HepG2 (cell line): ENCODE measurements around the gene BICRA. TPM values are rescaled to one million over a fixed set of nuclear protein-coding genes. Genes with fewer than 3 reads are reported as not detected.
A peak's percentile ranks its signal among the peaks of the same experiment; 100 is the strongest.

Source experiments
- DR1 ChIP-seq: sonication (generic); formaldehyde crosslinking; IDR thresholded peaks from 2 replicates; pipeline ENCODE4 v1.8.0; 2021; ENCODE audit warnings: mild to moderate bottlenecking, missing genetic modification reagents, inconsistent platforms
- EP300 ChIP-seq, 3 experiments: sonication (generic) in 1 of 3; formaldehyde crosslinking in 1 of 3; IDR thresholded peaks; 2 replicates each; pipeline versions ENCODE4 v1.5.1 to v1.6.1; 2011 to 2020; ENCODE audit warnings: low read depth in 2 of 3, low read length in 2 of 3, borderline replicate concordance in 1 of 3, improper control_type of control experiment in 1 of 3, mild to moderate bottlenecking in 1 of 3, missing genetic modification reagents in 1 of 3, moderate library complexity in 1 of 3
- FIP1L1 ChIP-seq: fragments of 200-400 bp; formaldehyde crosslinking; IDR thresholded peaks from 2 replicates; pipeline ENCODE4 v1.6.1; 2018; ENCODE audit warnings: low read depth, mild to moderate bottlenecking, low read length, moderate library complexity, borderline replicate concordance; ENCODE audit not compliant: insufficient read depth
- GTF2F1 ChIP-seq: fragments of 150-350 bp; IDR thresholded peaks from 2 replicates; pipeline ENCODE4 v1.6.1; 2014; ENCODE audit warnings: low read length
- HNRNPH1 ChIP-seq: fragments of 200-400 bp; formaldehyde crosslinking; optimal IDR thresholded peaks from 2 replicates; pipeline ENCODE3; 2017; ENCODE audit warnings: mild to moderate bottlenecking, low read depth, low read length
- HOXA3 ChIP-seq: sonication (generic); formaldehyde crosslinking; IDR thresholded peaks from 2 replicates; pipeline ENCODE4 v1.5.0; 2020; ENCODE audit warnings: missing genetic modification reagents
- KDM4B ChIP-seq: sonication (generic); formaldehyde crosslinking; IDR thresholded peaks from 2 replicates; pipeline ENCODE4 v1.4.0; 2020; ENCODE audit warnings: missing genetic modification reagents
- MATR3 ChIP-seq: sonication (generic); formaldehyde crosslinking; IDR thresholded peaks from 2 replicates; pipeline ENCODE4 v1.4.0; 2020; ENCODE audit warnings: missing genetic modification reagents
- MAX ChIP-seq: IDR thresholded peaks from 2 replicates; pipeline ENCODE4 v1.6.1; 2012; ENCODE audit warnings: inconsistent platforms
- MEIS1 ChIP-seq: sonication (generic); formaldehyde crosslinking; IDR thresholded peaks from 2 replicates; pipeline ENCODE4 v1.9.0; 2021; ENCODE audit warnings: mild to moderate bottlenecking, missing genetic modification reagents, moderate library complexity, borderline replicate concordance
- NR0B2 ChIP-seq: sonication (generic); formaldehyde crosslinking; IDR thresholded peaks from 2 replicates; pipeline ENCODE4 v1.4.0; 2020; ENCODE audit warnings: mild to moderate bottlenecking, missing genetic modification reagents
- NR2F1 ChIP-seq, 2 experiments: fragments of 450-650 bp in 1 of 2; formaldehyde crosslinking in 1 of 2; IDR thresholded peaks; 2 replicates each; pipeline versions ENCODE4 v1.5.0 to v1.6.1; 2016 to 2020; ENCODE audit warnings: mild to moderate bottlenecking in 1 of 2, missing compliant biosample characterization in 1 of 2, missing genetic modification reagents in 1 of 2, moderate library complexity in 1 of 2
- NR2F6 ChIP-seq, 2 experiments: IDR thresholded peaks; 2 replicates each; pipeline ENCODE4 v1.6.1; 2016; ENCODE audit warnings: antibody characterized with exemption in 1 of 2, mild to moderate bottlenecking in 1 of 2
- PBX3 ChIP-seq: sonication (generic); formaldehyde crosslinking; IDR thresholded peaks from 2 replicates; pipeline ENCODE4 v1.8.1; 2023; ENCODE audit warnings: missing genetic modification reagents, inconsistent platforms, borderline replicate concordance
- SALL2 ChIP-seq: sonication (generic); formaldehyde crosslinking; IDR thresholded peaks from 2 replicates; pipeline ENCODE4 v1.8.1; 2023; ENCODE audit warnings: mild to moderate bottlenecking, missing genetic modification reagents, inconsistent platforms
- SMARCE1 ChIP-seq: fragments of 450-650 bp; IDR thresholded peaks from 2 replicates; pipeline ENCODE4 v1.6.1; 2017; ENCODE audit warnings: borderline replicate concordance
- ZNF160 ChIP-seq: sonication (generic); formaldehyde crosslinking; IDR thresholded peaks from 2 replicates; pipeline ENCODE4 v1.8.0; 2022; ENCODE audit warnings: mild to moderate bottlenecking, inconsistent platforms, missing genetic modification reagents
- ZNF205 ChIP-seq: IDR thresholded peaks from 2 replicates; pipeline ENCODE4 v1.6.1; 2018; ENCODE audit warnings: missing biosample characterization, missing genetic modification reagents
- ZNF256 ChIP-seq: sonication (generic); formaldehyde crosslinking; conservative IDR thresholded peaks from 2 replicates; pipeline ENCODE4 v1.4.0; 2020; ENCODE audit warnings: missing genetic modification reagents
- ZNF3 ChIP-seq: IDR thresholded peaks from 2 replicates; pipeline ENCODE4 v1.7.0; 2017; ENCODE audit warnings: inconsistent platforms
- ZNF614 ChIP-seq: IDR thresholded peaks from 2 replicates; pipeline ENCODE4 v1.6.1; 2018; ENCODE audit warnings: missing biosample characterization, missing genetic modification reagents, inconsistent platforms, borderline replicate concordance
- ZNF687 ChIP-seq: sonication (generic); formaldehyde crosslinking; IDR thresholded peaks from 2 replicates; pipeline ENCODE4 v1.5.1; 2020; ENCODE audit warnings: mild to moderate bottlenecking, missing genetic modification reagents, moderate library complexity
- ZNF776 ChIP-seq: sonication (generic); formaldehyde crosslinking; IDR thresholded peaks from 2 replicates; pipeline ENCODE4 v1.4.0; 2020; ENCODE audit warnings: mild to moderate bottlenecking, missing genetic modification reagents
- polyA plus RNA-seq, 8 experiments: library from polyadenylated mRNA; depleted of rRNA in 3 of 8; stranded (reverse) in 7 of 8; unstranded in 1 of 8; fragments of >200 nt; fragmentation: Illumina TruSeq in 4 of 8; extraction: Trizol in 4 of 8; gene quantifications; 2 replicates each; pipeline versions ENCODE4 v1.2.1 to v1.2.3, GENCODE V29; 2011 to 2016; ENCODE audit warnings: low read depth in 4 of 8, missing spikeins in 1 of 8, mixed read lengths in 1 of 8; ENCODE audit not compliant: insufficient read depth in 1 of 8
- total RNA-seq, 5 experiments: library from RNA; depleted of rRNA; stranded (reverse); fragments of >200 nt; fragmentation: Illumina TruSeq; extraction: Trizol; gene quantifications; 2 replicates each; pipeline ENCODE4 v1.2.3, GENCODE V29; 2016; ENCODE audit warnings: low read depth in 1 of 5

BICRA gene
- total and polyA plus RNA-seq, 2 of the 13 experiments (the other 11 are each of a cell fraction or from before 2014, with no cell fraction given) = 0.55 to 0.71 TPM

GRCh38 chr19:47725759-47726401 is 116.9 kb downstream of the BICRA start (continued):
- TF ChIP-seq ZNF687 (CRISPR knock-in tag) (peak; percentile 61), NR2F1 (CRISPR knock-in tag; IDR thresholded peaks at IDR 0.05) (no peak), ZNF776 (CRISPR knock-in tag) (no peak), HOXA3 (CRISPR knock-in tag) (peak; percentile 45), MATR3 (no peak), ZNF205 (CRISPR knock-in tag) (no peak), PBX3 (CRISPR knock-in tag) (no peak), MEIS1 (no peak), NR0B2 (CRISPR knock-in tag) (no peak), DR1 (no peak), FIP1L1 (no peak), KDM4B (CRISPR knock-in tag) (no peak), NR2F6 (IDR thresholded peaks at IDR 0.05) (no peak), NR2F6 (CRISPR knock-in tag; IDR thresholded peaks at IDR 0.05) (no peak), GTF2F1 (no peak), ZNF3 (CRISPR knock-in tag) (no peak), MAX (peak; percentile 29; the same call in 1 of the 2 replicates), ZNF256 (CRISPR knock-in tag) (no peak), ZNF160 (CRISPR knock-in tag) (no peak), SALL2 (no peak), ZNF614 (no peak), SMARCE1 (no peak), EP300 (IDR thresholded peaks at IDR 0.05; ENCODE audit: low read depth in 2 of 2, low read length in 2 of 2) (no peak), EP300 (CRISPR knock-in tag; IDR thresholded peaks at IDR 0.05; ENCODE audit: borderline replicate concordance) (no peak), HNRNPH1 (no peak)
